ENCODE results near the gene ADCY10. TPM values are rescaled to one million over a fixed set of nuclear protein-coding genes. Genes with fewer than 3 reads are reported as not detected.
A peak's percentile ranks its signal among the peaks of the same experiment; 100 is the strongest.

ADCY10 gene
- total RNA-seq, 1 donor from 2014 or later, result not detected

- no peaks in the 10 kb centered on the region for H3K4me1 Mint-ChIP-seq
- DNase-seq (ENCODE audit: low spot score), result peak; percentile 91
- no peaks in the 10 kb centered on the region for H3K27me3 Mint-ChIP-seq (ENCODE audit: insufficient read depth, low read depth)
- Histone ChIP-seq H3K79me2 (ENCODE audit: low read depth) (no peaks in the 10 kb centered on the region), H3K27me3 (no peaks in the 10 kb centered on the region), H3K36me3 (no peaks in the 10 kb centered on the region), H3K4me3 (no peak overlapping the region), H3K4me2 (no peak overlapping the region), H3K9ac (no peak overlapping the region), H3K4me1 (peaks cover 9% of the 10 kb centered on the region), H3K27ac (no peak overlapping the region), H4K20me1 (ENCODE audit: low read depth) (no peaks in the 10 kb centered on the region), H3F3A (ENCODE audit: low read depth) (peaks cover 6% of the 10 kb centered on the region), H3K9me3 (ENCODE audit: low read depth) (no peaks in the 10 kb centered on the region), H2AFZ (replicated peaks) (no peak overlapping the region)
- peaks cover 11% of the 10 kb centered on the region for H3K36me3 Mint-ChIP-seq
- TF ChIP-seq EZH2 (IDR thresholded peaks at IDR 0.05) (no peak), CTCF (IDR thresholded peaks at IDR 0.05) (peak; percentile 92)
- H3K9me3 Mint-ChIP-seq, result peaks cover 27% of the 10 kb centered on the region
- H3K27ac Mint-ChIP-seq, result no peak overlapping the region
- no peak overlapping the region for H3K4me3 Mint-ChIP-seq
Measured at GRCh38 chr1:167803358-167804207, 110.4 kb downstream of the ADCY10 start.

- no peaks in the 10 kb centered on the region for H3K27me3 Mint-ChIP-seq (ENCODE audit: insufficient read depth, low read depth)
- TF ChIP-seq EZH2phosphoT487 (IDR thresholded peaks at IDR 0.05) (no peak), EZH2 (IDR thresholded peaks at IDR 0.05) (no peak), CTCF (IDR thresholded peaks at IDR 0.05) (no peak)
- no peak for DNase-seq (ENCODE audit: low spot score)
Measured at GRCh38 chr1:167802235-167802634, 111.7 kb downstream of the ADCY10 start.

GRCh38 chr1:167800251-167800650, 113.7 kb downstream of the ADCY10 start:
- no peak for DNase-seq (ENCODE audit: low spot score)
- Mint-ChIP-seq H3K4me3 (no peak overlapping the region), H3K27ac (no peak overlapping the region), H3K27me3 (ENCODE audit: insufficient read depth, low read depth) (no peaks in the 10 kb centered on the region), H3K9me3 (peaks cover 21% of the 10 kb centered on the region), H3K36me3 (peaks cover 14% of the 10 kb centered on the region), H3K4me1 (peaks cover 4% of the 10 kb centered on the region)
- Histone ChIP-seq H3K9ac (no peak overlapping the region), H3K36me3 (no peaks in the 10 kb centered on the region), H3K9me3 (ENCODE audit: low read depth) (no peaks in the 10 kb centered on the region), H3K4me2 (no peak overlapping the region), H2AFZ (replicated peaks) (no peak overlapping the region), H3K4me3 (no peak overlapping the region), H3K27ac (no peak overlapping the region), H3K79me2 (ENCODE audit: low read depth) (no peaks in the 10 kb centered on the region), H3F3A (ENCODE audit: low read depth) (peaks cover 32% of the 10 kb centered on the region), H4K20me1 (ENCODE audit: low read depth) (peaks cover 7% of the 10 kb centered on the region), H3K4me1 (peaks cover 22% of the 10 kb centered on the region), H3K27me3 (no peaks in the 10 kb centered on the region)
- no peak for TF ChIP-seq EZH2 (IDR thresholded peaks at IDR 0.05)
- no peak for TF ChIP-seq EZH2phosphoT487 (IDR thresholded peaks at IDR 0.05)
- no peak for TF ChIP-seq CTCF (IDR thresholded peaks at IDR 0.05)

More at GRCh38 chr1:167802235-167802634, 111.7 kb downstream of the ADCY10 start:
- H3K9ac ChIP-seq, result no peak overlapping the region
- H3F3A ChIP-seq (ENCODE audit: low read depth), result peaks cover 13% of the 10 kb centered on the region
- Mint-ChIP-seq H3K4me1 (peaks cover 1% of the 10 kb centered on the region), H3K4me3 (no peak overlapping the region), H3K36me3 (peaks cover 13% of the 10 kb centered on the region), H3K27ac (no peak overlapping the region), H3K9me3 (peaks cover 27% of the 10 kb centered on the region)
- no peaks in the 10 kb centered on the region for H3K9me3 ChIP-seq (ENCODE audit: low read depth)
- no peak overlapping the region for H3K27ac ChIP-seq
- no peaks in the 10 kb centered on the region for H4K20me1 ChIP-seq (ENCODE audit: low read depth)
- H3K27me3 ChIP-seq, result no peaks in the 10 kb centered on the region
- H2AFZ ChIP-seq (replicated peaks), result no peak overlapping the region
- no peaks in the 10 kb centered on the region for H3K79me2 ChIP-seq (ENCODE audit: low read depth)
- no peaks in the 10 kb centered on the region for H3K36me3 ChIP-seq
- no peak overlapping the region for H3K4me3 ChIP-seq
- H3K4me2 ChIP-seq, result no peak overlapping the region
- peaks cover 10% of the 10 kb centered on the region for H3K4me1 ChIP-seq
